IPS-18c (cell line): ENCODE data around the gene TMEM109.

ENCODE experiments used
- H3K4me3 ChIP-seq: 2 replicates; pipeline ENCODE4 v1.7.0; 2013; ENCODE audit warnings: low read depth, mild to moderate bottlenecking, low read length, moderate library complexity; ENCODE audit not compliant: insufficient read depth
- H3K9me3 ChIP-seq: one replicate; pipeline ENCODE4 v1.6.1; 2013; ENCODE audit warnings: mild to moderate bottlenecking, low read length, moderate library complexity; ENCODE audit not compliant: control insufficient read depth, insufficient read depth

TMEM109 gene

GRCh38 chr11:60875366-60876167, 38.4 kb upstream of the TMEM109 start:
- H3K9me3 ChIP-seq = no peaks in the 10 kb centered on the region
- H3K4me3 ChIP-seq = no peak overlapping the region

- H3K4me3 ChIP-seq = no peak overlapping the region
- no peaks in the 10 kb centered on the region for H3K9me3 ChIP-seq
These were observed 37.8 kb upstream of the TMEM109 start for GRCh38 chr11:60876168-60876485.

GRCh38 chr11:60878245-60879101, 35.5 kb upstream of the TMEM109 start:
- H3K9me3 ChIP-seq = no peaks in the 10 kb centered on the region
- no peak overlapping the region for H3K4me3 ChIP-seq

- Histone ChIP-seq H3K4me3 (no peak overlapping the region), H3K9me3 (no peaks in the 10 kb centered on the region)
These were observed 34.9 kb upstream of the TMEM109 start for GRCh38 chr11:60879104-60879503.

- no peaks in the 10 kb centered on the region for H3K9me3 ChIP-seq
These were observed 33.9 kb upstream of the TMEM109 start for GRCh38 chr11:60879971-60880588.

GRCh38 chr11:60880643-60881282, 33.2 kb upstream of the TMEM109 start:
- Histone ChIP-seq H3K9me3 (no peaks in the 10 kb centered on the region), H3K4me3 (no peak overlapping the region)

More at GRCh38 chr11:60879971-60880588, 33.9 kb upstream of the TMEM109 start:
- H3K4me3 ChIP-seq = no peak overlapping the region

GRCh38 chr11:60887556-60887955, 26.4 kb upstream of the TMEM109 start:
- Histone ChIP-seq H3K4me3 (no peak overlapping the region), H3K9me3 (no peaks in the 10 kb centered on the region)

- no peaks in the 10 kb centered on the region for H3K9me3 ChIP-seq
These were observed 24.1 kb upstream of the TMEM109 start for GRCh38 chr11:60889869-60890311.

GRCh38 chr11:60890696-60891095, 23.3 kb upstream of the TMEM109 start:
- Histone ChIP-seq H3K9me3 (no peaks in the 10 kb centered on the region), H3K4me3 (no peak overlapping the region)

More at GRCh38 chr11:60889869-60890311, 24.1 kb upstream of the TMEM109 start:
- no peak overlapping the region for H3K4me3 ChIP-seq

GRCh38 chr11:60891103-60891741, 22.7 kb upstream of the TMEM109 start:
- H3K4me3 ChIP-seq = no peak overlapping the region
- no peaks in the 10 kb centered on the region for H3K9me3 ChIP-seq

- no peak overlapping the region for H3K4me3 ChIP-seq
- H3K9me3 ChIP-seq = no peaks in the 10 kb centered on the region
These were observed 18.3 kb upstream of the TMEM109 start for GRCh38 chr11:60895687-60896086.

- no peak overlapping the region for H3K4me3 ChIP-seq
- no peaks in the 10 kb centered on the region for H3K9me3 ChIP-seq
These were observed 16.5 kb upstream of the TMEM109 start for GRCh38 chr11:60897496-60897895.

- no peak overlapping the region for H3K4me3 ChIP-seq
- H3K9me3 ChIP-seq = no peaks in the 10 kb centered on the region
These were observed 14.7 kb upstream of the TMEM109 start for GRCh38 chr11:60899046-60899936.

- no peak overlapping the region for H3K4me3 ChIP-seq
- H3K9me3 ChIP-seq = no peaks in the 10 kb centered on the region
These were observed 14.0 kb upstream of the TMEM109 start for GRCh38 chr11:60899977-60900376.

- Histone ChIP-seq H3K9me3 (no peaks in the 10 kb centered on the region), H3K4me3 (no peak overlapping the region)
These were observed 13.1 kb upstream of the TMEM109 start for GRCh38 chr11:60900673-60901404.
